SK-N-SH (cell line): Measurements from ENCODE around the gene PTPRD. TPM values are rescaled to one million over a fixed set of nuclear protein-coding genes. Genes with fewer than 3 reads are reported as not detected.

Experiments used
- CTCF ChIA-PET: fragments of 300-600, 350-600 bp; formaldehyde crosslinking; extraction: SDS; loops from one replicate; lab custom pipeline; 2021; lab: Yijun Ruan, JAX
- POLR2A ChIA-PET: fragments of 350-600 bp; sonication (Branson Sonifier 250); formaldehyde crosslinking; extraction: SDS; loops from one replicate; lab custom pipeline; 2020; ENCODE audit warnings: antibody characterized with exemption, inconsistent platforms; lab: Yijun Ruan, JAX
- DNase-seq: peaks from one replicate; pipeline ENCODE4 v3.0.0; 2012
- H2AFZ ChIP-seq: fragments of 200-600 bp; sonication (generic); 2 replicates; pipeline ENCODE4 v1.8.1; 2016; ENCODE audit warnings: antibody characterized with exemption, mild to moderate bottlenecking, low read depth
- H3F3A ChIP-seq: fragments of 200-600 bp; sonication (generic); replicated peaks from 2 replicates; pipeline ENCODE3; 2016; ENCODE audit warnings: antibody characterized with exemption, mild to moderate bottlenecking; ENCODE audit not compliant: insufficient read depth
- H3K27ac ChIP-seq, 2 experiments: fragments of 200-500 bp in 1 of 2; fragments of 200-600 bp in 1 of 2; sonication (Bioruptor generic) in 1 of 2; sonication (generic), shearing (Covaris generic) in 1 of 2; 2 replicates each; pipeline versions ENCODE4 v1.5.1 to v1.6.1; 2014 to 2016; ENCODE audit warnings: low read depth in 2 of 2, inconsistent platforms in 1 of 2, low read length in 1 of 2, mild to moderate bottlenecking in 1 of 2, mixed read lengths in 1 of 2
- H3K27me3 ChIP-seq: fragments of 200-600 bp; sonication (generic), shearing (Covaris generic); 2 replicates; pipeline ENCODE4 v1.6.1; 2016; ENCODE audit warnings: mixed run types; ENCODE audit not compliant: insufficient read depth
- H3K36me3 ChIP-seq, 2 experiments: fragments of 200-500 bp in 1 of 2; fragments of 200-600 bp in 1 of 2; sonication (Bioruptor generic) in 1 of 2; sonication (generic) in 1 of 2; replicated peaks in 1 of 2; 2 replicates each; pipeline versions ENCODE3 to v1.5.1; 2014 to 2016; ENCODE audit warnings: low read length in 1 of 2, mild to moderate bottlenecking in 1 of 2; ENCODE audit not compliant: insufficient read depth in 2 of 2, control insufficient read depth in 1 of 2
- H3K4me1 ChIP-seq, 2 experiments: fragments of 200-500 bp in 1 of 2; fragments of 200-600 bp in 1 of 2; sonication (Bioruptor generic) in 1 of 2; sonication (generic), shearing (Covaris generic) in 1 of 2; 2 replicates each; pipeline versions ENCODE4 v1.5.1 to v1.6.1; 2014 to 2016; ENCODE audit warnings: low read depth in 1 of 2, low read length in 1 of 2, mixed run types in 1 of 2; ENCODE audit not compliant: insufficient read depth in 2 of 2, control insufficient read depth in 1 of 2
- H3K4me2 ChIP-seq: fragments of 200-600 bp; sonication (generic), shearing (Covaris generic); 2 replicates; pipeline ENCODE4 v1.6.1; 2017; ENCODE audit warnings: mixed run types
- H3K4me3 ChIP-seq, 2 experiments: fragments of 200-500 bp in 1 of 2; fragments of 200-600 bp in 1 of 2; sonication (Bioruptor generic) in 1 of 2; sonication (generic), shearing (Covaris generic) in 1 of 2; 2 replicates each; pipeline versions ENCODE4 v1.5.1 to v1.8.1; 2014 to 2016; ENCODE audit warnings: low read depth in 2 of 2, inconsistent platforms in 1 of 2, low read length in 1 of 2, mild to moderate bottlenecking in 1 of 2, mixed read lengths in 1 of 2, moderate library complexity in 1 of 2
- H3K79me2 ChIP-seq: fragments of 200-600 bp; sonication (generic); 2 replicates; pipeline ENCODE4 v1.8.1; 2017; ENCODE audit warnings: mild to moderate bottlenecking; ENCODE audit not compliant: insufficient read depth
- H3K9ac ChIP-seq: fragments of 200-600 bp; sonication (generic); 2 replicates; pipeline ENCODE4 v1.6.1; 2017; ENCODE audit warnings: mixed run types
- H3K9me2 ChIP-seq: fragments of 200-600 bp; sonication (generic); 2 replicates; pipeline ENCODE4 v1.6.1; 2017; ENCODE audit warnings: mixed run types
- H3K9me3 ChIP-seq: fragments of 200-600 bp; sonication (generic); 2 replicates; pipeline ENCODE4 v1.6.1; 2017; ENCODE audit warnings: mixed run types, mild to moderate bottlenecking, moderate library complexity
- H4K20me1 ChIP-seq: fragments of 200-600 bp; sonication (generic); 2 replicates; pipeline ENCODE4 v1.6.1; 2017; ENCODE audit warnings: mild to moderate bottlenecking, mixed run types; ENCODE audit not compliant: insufficient read depth
- ELF1 ChIP-seq: IDR thresholded peaks from 2 replicates; pipeline ENCODE4 v1.4.0; 2012
- EP300 ChIP-seq, 2 experiments: IDR thresholded peaks; 2 replicates each; pipeline versions ENCODE4 v1.4.0 to v1.6.1; 2012; ENCODE audit warnings: borderline replicate concordance in 1 of 2, low read depth in 1 of 2, low read length in 1 of 2
- EZH2phosphoT487 ChIP-seq: fragments of 200-600 bp; sonication (generic); IDR thresholded peaks from 2 replicates; pipeline ENCODE4 v1.6.1; 2017; ENCODE audit warnings: low read depth, mixed run types, mild to moderate bottlenecking, antibody characterized with exemption, moderate library complexity, borderline replicate concordance
- FOXM1 ChIP-seq: IDR thresholded peaks from 2 replicates; pipeline ENCODE4 v1.4.0; 2012; ENCODE audit warnings: low read depth, mild to moderate bottlenecking
- GABPA ChIP-seq: IDR thresholded peaks from 2 replicates; pipeline ENCODE4 v1.4.0; 2012; ENCODE audit warnings: low read depth, mild to moderate bottlenecking
- MEF2A ChIP-seq: IDR thresholded peaks from 2 replicates; pipeline ENCODE4 v1.4.0; 2012; ENCODE audit warnings: low read depth, borderline replicate concordance
- MXI1 ChIP-seq: IDR thresholded peaks from 2 replicates; pipeline ENCODE4 v1.6.1; 2012; ENCODE audit warnings: mild to moderate bottlenecking, low read depth, low read length, improper control_type of control experiment
- NFIC ChIP-seq: IDR thresholded peaks from 2 replicates; pipeline ENCODE4 v1.4.0; 2012; ENCODE audit warnings: borderline replicate concordance
- NRF1 ChIP-seq: IDR thresholded peaks from 2 replicates; pipeline ENCODE4 v1.6.1; 2012; ENCODE audit warnings: low read depth, mild to moderate bottlenecking, low read length
- POLR2AphosphoS5 ChIP-seq: IDR thresholded peaks from 2 replicates; pipeline ENCODE4 v1.6.1; 2012; ENCODE audit warnings: low read depth, low read length
- RAD21 ChIP-seq: IDR thresholded peaks from 2 replicates; pipeline ENCODE4 v1.6.1; 2012; ENCODE audit warnings: mild to moderate bottlenecking, low read length
- RCOR1 ChIP-seq: fragments of 150-350 bp; IDR thresholded peaks from 2 replicates; pipeline ENCODE4 v1.6.1; 2017; ENCODE audit warnings: antibody characterized with exemption, low read length
- RXRA ChIP-seq: IDR thresholded peaks from 2 replicates; pipeline ENCODE4 v1.4.0; 2012; ENCODE audit warnings: low read depth, mild to moderate bottlenecking, borderline replicate concordance
- SIN3A ChIP-seq: IDR thresholded peaks from 2 replicates; pipeline ENCODE4 v1.6.1; 2012; ENCODE audit warnings: low read depth, mild to moderate bottlenecking, low read length, moderate library complexity, borderline replicate concordance
- TAF1 ChIP-seq: IDR thresholded peaks from 2 replicates; pipeline ENCODE4 v1.6.1; 2012; ENCODE audit warnings: low read depth, mild to moderate bottlenecking, low read length, moderate library complexity, borderline replicate concordance
- TEAD4 ChIP-seq: IDR thresholded peaks from 2 replicates; pipeline ENCODE4 v1.4.0; 2012; ENCODE audit warnings: mild to moderate bottlenecking, borderline replicate concordance; ENCODE audit not compliant: insufficient read depth
- polyA plus RNA-seq, 3 experiments: library from polyadenylated mRNA; depleted of rRNA; stranded (reverse); fragments of >200 nt; gene quantifications; 2 replicates each; pipeline ENCODE4 v1.2.3, GENCODE V29; 2012
- TF ChIP-seq, protein P1 (sequence below): fragments of 150-350 bp; IDR thresholded peaks from 2 replicates; pipeline ENCODE4 v1.6.1; 2016; ENCODE audit warnings: mild to moderate bottlenecking, low read depth, low read length
- TF ChIP-seq, protein P2 (sequence below): IDR thresholded peaks from 2 replicates; pipeline ENCODE4 v1.4.0; 2012; ENCODE audit warnings: low read depth
- TF ChIP-seq, protein P3 (sequence below): fragments of 150-350 bp; IDR thresholded peaks from 2 replicates; pipeline ENCODE4 v1.6.1; 2017; ENCODE audit warnings: antibody characterized with exemption, low read length, low read depth, borderline replicate concordance
- TF ChIP-seq, protein P4 (sequence below): IDR thresholded peaks from 2 replicates; pipeline ENCODE4; 2012
- TF ChIP-seq, protein P5 (sequence below): fragments of 200-600 bp; sonication (generic); IDR thresholded peaks from 2 replicates; pipeline ENCODE4 v1.6.1; 2017; ENCODE audit warnings: antibody characterized with exemption, mild to moderate bottlenecking, moderate library complexity
- TF ChIP-seq, protein P6 (sequence below): IDR thresholded peaks from 2 replicates; pipeline ENCODE4 v1.4.0; 2012; ENCODE audit warnings: low read depth, borderline replicate concordance

Gene PTPRD
- polyA plus RNA-seq, 1 of the 3 experiments (the other 2 are of a cell fraction): 0.15 TPM

DNA sequence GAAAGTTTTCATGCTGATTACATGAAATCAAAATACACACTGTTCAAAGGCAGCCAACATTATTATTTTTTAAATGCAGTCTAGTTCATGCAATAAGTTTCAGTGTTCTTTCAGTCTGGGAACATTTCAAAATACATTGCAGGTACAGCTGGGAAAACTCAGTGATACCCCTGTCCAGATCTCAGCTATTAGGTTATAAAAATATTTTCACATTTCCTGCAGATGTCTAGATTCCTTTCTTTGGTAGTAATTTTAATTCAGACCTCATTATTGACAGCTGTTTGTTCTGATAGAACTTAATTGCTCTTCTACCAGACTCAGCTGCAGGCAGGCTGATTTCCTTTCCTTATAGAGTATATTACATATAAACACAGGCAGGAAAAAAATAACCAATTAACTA is 2256.4 kb downstream of the PTPRD start:
- Histone ChIP-seq H3K36me3 (no peaks in the 10 kb centered on the region), H3K4me1 (peaks cover 0 to 1% of the 10 kb centered on the region in 2 experiments; a peak in 2 of 4 replicates), H3K79me2 (no peaks in the 10 kb centered on the region), H3K9me2 (no peaks in the 10 kb centered on the region), H3K9me3 (no peaks in the 10 kb centered on the region), H3K4me3 (no peak overlapping the region), H3K27ac (no peak overlapping the region), H3F3A (no peaks in the 10 kb centered on the region), H4K20me1 (no peaks in the 10 kb centered on the region), H3K27me3 (no peaks in the 10 kb centered on the region), H3K9ac (no peak overlapping the region), H2AFZ (no peak overlapping the region), H3K4me2 (no peak overlapping the region)
- no peak for DNase-seq
- CTCF ChIA-PET: no interaction called here
- TF ChIP-seq FOXM1 (no peak), EP300 (IDR thresholded peaks at IDR 0.05; ENCODE audit: borderline replicate concordance in 1 of 2, low read depth in 1 of 2, low read length in 1 of 2) (0 out of 4 replicates have a peak, but pooled peaks of 1 of the 2 experiments have one; percentile 14), RAD21 (no peak), ELF1 (no peak), SIN3A (no peak)
- TF ChIP-seq, protein P1, sequence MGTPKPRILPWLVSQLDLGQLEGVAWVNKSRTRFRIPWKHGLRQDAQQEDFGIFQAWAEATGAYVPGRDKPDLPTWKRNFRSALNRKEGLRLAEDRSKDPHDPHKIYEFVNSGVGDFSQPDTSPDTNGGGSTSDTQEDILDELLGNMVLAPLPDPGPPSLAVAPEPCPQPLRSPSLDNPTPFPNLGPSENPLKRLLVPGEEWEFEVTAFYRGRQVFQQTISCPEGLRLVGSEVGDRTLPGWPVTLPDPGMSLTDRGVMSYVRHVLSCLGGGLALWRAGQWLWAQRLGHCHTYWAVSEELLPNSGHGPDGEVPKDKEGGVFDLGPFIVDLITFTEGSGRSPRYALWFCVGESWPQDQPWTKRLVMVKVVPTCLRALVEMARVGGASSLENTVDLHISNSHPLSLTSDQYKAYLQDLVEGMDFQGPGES: no peak
- TF ChIP-seq, protein P2, sequence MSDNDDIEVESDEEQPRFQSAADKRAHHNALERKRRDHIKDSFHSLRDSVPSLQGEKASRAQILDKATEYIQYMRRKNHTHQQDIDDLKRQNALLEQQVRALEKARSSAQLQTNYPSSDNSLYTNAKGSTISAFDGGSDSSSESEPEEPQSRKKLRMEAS: no peak
- POLR2A ChIA-PET: no interaction called here

DNA sequence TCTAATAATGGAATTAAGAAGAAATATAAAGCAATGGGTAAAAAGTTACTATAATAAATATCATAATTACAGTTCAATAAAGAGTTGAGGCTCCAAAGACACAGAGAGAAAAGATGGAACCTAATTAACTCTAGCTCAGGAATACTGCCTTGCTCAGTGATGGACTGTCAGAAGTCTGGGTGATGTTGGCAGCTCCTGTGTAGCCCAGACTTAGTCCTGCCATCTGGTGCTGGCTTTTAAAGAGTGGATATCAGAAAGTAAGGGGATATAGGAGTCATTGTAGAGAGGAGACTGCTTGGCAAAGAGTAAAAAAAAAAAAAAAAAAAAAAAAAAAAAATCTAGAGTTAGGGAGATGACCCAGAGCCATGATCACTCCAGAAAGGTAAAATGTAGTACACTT is 2261.4 kb downstream of the PTPRD start:
- DNase-seq: no peak
- Histone ChIP-seq H3K4me1 (peaks cover 0 to 8% of the 10 kb centered on the region in 2 experiments; a peak in 2 of 4 replicates), H3K9me2 (no peaks in the 10 kb centered on the region), H3K27ac (no peak overlapping the region), H3K36me3 (no peaks in the 10 kb centered on the region), H3K9me3 (no peaks in the 10 kb centered on the region), H3K4me3 (no peak overlapping the region), H4K20me1 (no peaks in the 10 kb centered on the region), H3K27me3 (no peaks in the 10 kb centered on the region), H3K4me2 (no peak overlapping the region), H2AFZ (no peak overlapping the region), H3K9ac (no peak overlapping the region), H3K79me2 (no peaks in the 10 kb centered on the region), H3F3A (no peaks in the 10 kb centered on the region)
- ChIA-PET CTCF (no interaction called here), POLR2A (no interaction called here)
- TF ChIP-seq MXI1: no peak
- TF ChIP-seq, protein P3, sequence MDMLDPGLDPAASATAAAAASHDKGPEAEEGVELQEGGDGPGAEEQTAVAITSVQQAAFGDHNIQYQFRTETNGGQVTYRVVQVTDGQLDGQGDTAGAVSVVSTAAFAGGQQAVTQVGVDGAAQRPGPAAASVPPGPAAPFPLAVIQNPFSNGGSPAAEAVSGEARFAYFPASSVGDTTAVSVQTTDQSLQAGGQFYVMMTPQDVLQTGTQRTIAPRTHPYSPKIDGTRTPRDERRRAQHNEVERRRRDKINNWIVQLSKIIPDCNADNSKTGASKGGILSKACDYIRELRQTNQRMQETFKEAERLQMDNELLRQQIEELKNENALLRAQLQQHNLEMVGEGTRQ: no peak
- TF ChIP-seq RCOR1: no peak
- TF ChIP-seq, protein P4, sequence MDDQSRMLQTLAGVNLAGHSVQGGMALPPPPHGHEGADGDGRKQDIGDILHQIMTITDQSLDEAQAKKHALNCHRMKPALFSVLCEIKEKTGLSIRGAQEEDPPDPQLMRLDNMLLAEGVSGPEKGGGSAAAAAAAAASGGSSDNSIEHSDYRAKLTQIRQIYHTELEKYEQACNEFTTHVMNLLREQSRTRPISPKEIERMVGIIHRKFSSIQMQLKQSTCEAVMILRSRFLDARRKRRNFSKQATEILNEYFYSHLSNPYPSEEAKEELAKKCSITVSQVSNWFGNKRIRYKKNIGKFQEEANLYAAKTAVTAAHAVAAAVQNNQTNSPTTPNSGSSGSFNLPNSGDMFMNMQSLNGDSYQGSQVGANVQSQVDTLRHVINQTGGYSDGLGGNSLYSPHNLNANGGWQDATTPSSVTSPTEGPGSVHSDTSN: no peak
- TF ChIP-seq, protein P5, sequence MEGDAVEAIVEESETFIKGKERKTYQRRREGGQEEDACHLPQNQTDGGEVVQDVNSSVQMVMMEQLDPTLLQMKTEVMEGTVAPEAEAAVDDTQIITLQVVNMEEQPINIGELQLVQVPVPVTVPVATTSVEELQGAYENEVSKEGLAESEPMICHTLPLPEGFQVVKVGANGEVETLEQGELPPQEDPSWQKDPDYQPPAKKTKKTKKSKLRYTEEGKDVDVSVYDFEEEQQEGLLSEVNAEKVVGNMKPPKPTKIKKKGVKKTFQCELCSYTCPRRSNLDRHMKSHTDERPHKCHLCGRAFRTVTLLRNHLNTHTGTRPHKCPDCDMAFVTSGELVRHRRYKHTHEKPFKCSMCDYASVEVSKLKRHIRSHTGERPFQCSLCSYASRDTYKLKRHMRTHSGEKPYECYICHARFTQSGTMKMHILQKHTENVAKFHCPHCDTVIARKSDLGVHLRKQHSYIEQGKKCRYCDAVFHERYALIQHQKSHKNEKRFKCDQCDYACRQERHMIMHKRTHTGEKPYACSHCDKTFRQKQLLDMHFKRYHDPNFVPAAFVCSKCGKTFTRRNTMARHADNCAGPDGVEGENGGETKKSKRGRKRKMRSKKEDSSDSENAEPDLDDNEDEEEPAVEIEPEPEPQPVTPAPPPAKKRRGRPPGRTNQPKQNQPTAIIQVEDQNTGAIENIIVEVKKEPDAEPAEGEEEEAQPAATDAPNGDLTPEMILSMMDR: no peak
- TF ChIP-seq TEAD4: no peak
- TF ChIP-seq MEF2A: no peak
- no peak for TF ChIP-seq NFIC
- no peak for TF ChIP-seq RXRA
- TF ChIP-seq ELF1: no peak
- TF ChIP-seq EZH2phosphoT487: no peak
- no peak for TF ChIP-seq POLR2AphosphoS5
- TF ChIP-seq RAD21: no peak
- no peak for TF ChIP-seq GABPA
- TF ChIP-seq, protein P1: no peak
- TF ChIP-seq, protein P6, sequence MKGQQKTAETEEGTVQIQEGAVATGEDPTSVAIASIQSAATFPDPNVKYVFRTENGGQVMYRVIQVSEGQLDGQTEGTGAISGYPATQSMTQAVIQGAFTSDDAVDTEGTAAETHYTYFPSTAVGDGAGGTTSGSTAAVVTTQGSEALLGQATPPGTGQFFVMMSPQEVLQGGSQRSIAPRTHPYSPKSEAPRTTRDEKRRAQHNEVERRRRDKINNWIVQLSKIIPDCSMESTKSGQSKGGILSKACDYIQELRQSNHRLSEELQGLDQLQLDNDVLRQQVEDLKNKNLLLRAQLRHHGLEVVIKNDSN: no peak
- no peak for TF ChIP-seq EP300 (IDR thresholded peaks at IDR 0.05; ENCODE audit: borderline replicate concordance in 1 of 2, low read depth in 1 of 2, low read length in 1 of 2)
- TF ChIP-seq TAF1: no peak
- no peak for TF ChIP-seq NRF1
